Measurements from ENCODE around the gene RBM39. TPM values are rescaled to one million over a fixed set of nuclear protein-coding genes. Genes with fewer than 3 reads are reported as not detected.

RBM39 gene
- total and polyA plus RNA-seq, 2 of the 8 experiments (the other 6 are each of a cell fraction or from before 2014, with no cell fraction given) = 78.0 to 219 TPM

DNA sequence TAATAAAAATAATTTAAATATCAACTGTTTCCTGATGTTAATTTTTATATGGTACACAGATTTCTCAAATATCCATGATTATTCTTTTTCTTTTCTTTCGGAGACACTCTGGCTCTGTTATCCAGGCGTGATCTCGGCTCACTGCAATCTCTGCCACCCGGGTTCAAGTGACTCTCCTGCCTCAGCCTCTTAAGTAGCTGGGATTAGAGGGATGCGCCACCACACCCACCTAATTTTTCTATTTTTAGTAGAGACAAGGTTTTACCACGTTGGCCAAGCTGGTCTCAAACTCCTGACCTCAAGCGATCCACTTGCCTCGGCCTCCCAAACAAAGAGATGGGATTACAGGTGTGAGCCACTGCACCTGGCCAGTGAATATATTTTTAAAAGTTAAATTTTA lies 22.3 kb downstream of the RBM39 start:
- Histone ChIP-seq H4K8ac (ENCODE audit: extremely low read depth, insufficient read depth, low read length) (no peak overlapping the region), H3K18ac (ENCODE audit: extremely low read depth, low read length) (no peak overlapping the region), H3K79me2 (ENCODE audit: control insufficient read depth in 1 of 2, insufficient read depth in 2 of 2, low read length in 2 of 2) (peaks cover 0 to 79% of the 10 kb centered on the region in 2 experiments; a peak in 2 of 4 replicates), H2BK15ac (ENCODE audit: low read length) (no peak overlapping the region), H3K4me3 (ENCODE audit: extremely low read depth in 1 of 4, insufficient read depth in 2 of 4, low read depth in 3 of 4, low read length in 4 of 4) (no peak overlapping the region), H2BK120ac (replicated peaks; ENCODE audit: low read depth, low read length) (no peak overlapping the region), H4K91ac (replicated peaks; ENCODE audit: insufficient read length, low read length) (no peak overlapping the region), H4K5ac (ENCODE audit: insufficient read length, low read depth, low read length) (no peak overlapping the region), H3K27me3 (replicated peaks in 1 of 4; ENCODE audit: control insufficient read depth in 3 of 4, extremely low read depth in 1 of 4, insufficient read depth in 3 of 4, low read length in 3 of 4) (no peaks in the 10 kb centered on the region; a peak in 1 of 7 replicates), H3K9me3 (ENCODE audit: insufficient read depth in 2 of 2, low read depth in 1 of 2, low read length in 1 of 2) (no peaks in the 10 kb centered on the region), H2BK12ac (ENCODE audit: low read depth, low read length) (no peak overlapping the region), H3K23ac (ENCODE audit: insufficient read length) (no peak overlapping the region), H2AFZ (ENCODE audit: low read length) (no peak overlapping the region), H3K9ac (replicated peaks in 1 of 4; ENCODE audit: extremely low read depth in 1 of 4, low read depth in 3 of 4, low read length in 3 of 4) (no peak overlapping the region), H2BK20ac (ENCODE audit: low read length) (no peak overlapping the region), H3K79me1 (ENCODE audit: low read depth, low read length) (peaks cover 9% of the 10 kb centered on the region), H3K27ac (ENCODE audit: low read depth, low read length) (no peak overlapping the region), H3K23me2 (ENCODE audit: low read depth, low read length) (no peaks in the 10 kb centered on the region), H4K20me1 (replicated peaks in 1 of 2; ENCODE audit: control insufficient read depth in 1 of 2, insufficient read depth in 2 of 2, low read length in 2 of 2) (peaks cover 18 to 19% of the 10 kb centered on the region in 2 experiments), H3K4me1 (replicated peaks in 1 of 4; ENCODE audit: control insufficient read depth in 3 of 4, insufficient read depth in 4 of 4, low read length in 3 of 4) (no peaks in the 10 kb centered on the region), H2AK5ac (ENCODE audit: low read depth, low read length) (no peak overlapping the region), H3K14ac (ENCODE audit: insufficient read length) (no peak overlapping the region), H2BK5ac (ENCODE audit: low read depth, low read length) (no peak overlapping the region), H3K36me3 (ENCODE audit: control insufficient read depth in 2 of 4, insufficient read depth in 4 of 4, low read length in 3 of 4) (peaks cover 63 to 100% (median 94%) of the 10 kb centered on the region in 4 experiments), H3K4me2 (ENCODE audit: insufficient read depth in 1 of 2, low read depth in 2 of 2, low read length in 2 of 2) (no peak overlapping the region), H3K4ac (replicated peaks; ENCODE audit: insufficient read length, low read depth, low read length) (no peak overlapping the region), H3K56ac (replicated peaks; ENCODE audit: insufficient read length, low read depth, low read length) (no peak overlapping the region)
- FAIRE-seq = no peak
- CTCF ChIA-PET (ENCODE audit: partially characterized antibody) = interaction anchor here (1.4 to 1.9 kb wide), 2 partner anchors 9 to 10 kb away, joined by 4 to 8 read pairs; no protein-coding TSS in a partner anchor
- DNase-seq (ENCODE audit: low read depth in 1 of 2, low spot score in 2 of 2) = no peak
- POLR2A ChIA-PET (ENCODE audit: partially characterized antibody) = interaction anchor here (0.8 to 45.3 kb wide), 4 partner anchors 2 to 151 kb away, joined by 3 to 2341 read pairs (median 1172); partner anchors contain the start of genes NFS1, PHF20, RBM39 and ROMO1
- WGBS, 2 experiments (ENCODE audit: extremely low coverage in 1 of 2, insufficient coverage in 1 of 2, insufficient read length in 1 of 2, insufficient replicate concordance in 2 of 2, low coverage in 1 of 2, low lambda C conversion rate in 2 of 2, missing lambda C conversion rate in 1 of 2) = 87% methylated on average over 8 of the region's 8 CpGs; no CpG with 5 or more reads in 1 of the 2 experiments
- TF ChIP-seq KDM1A (IDR thresholded peaks at IDR 0.05; ENCODE audit: borderline replicate concordance, low read length) (no peak), EP300 (IDR thresholded peaks at IDR 0.05; ENCODE audit: borderline replicate concordance in 1 of 2, low read depth in 2 of 2, low read length in 2 of 2) (no peak), BCL11A (IDR thresholded peaks at IDR 0.05; ENCODE audit: low read depth in 2 of 2, low read length in 2 of 2) (no peak), SRF (IDR thresholded peaks at IDR 0.05; ENCODE audit: low read depth, low read length) (no peak)
- TF ChIP-seq, protein P1, sequence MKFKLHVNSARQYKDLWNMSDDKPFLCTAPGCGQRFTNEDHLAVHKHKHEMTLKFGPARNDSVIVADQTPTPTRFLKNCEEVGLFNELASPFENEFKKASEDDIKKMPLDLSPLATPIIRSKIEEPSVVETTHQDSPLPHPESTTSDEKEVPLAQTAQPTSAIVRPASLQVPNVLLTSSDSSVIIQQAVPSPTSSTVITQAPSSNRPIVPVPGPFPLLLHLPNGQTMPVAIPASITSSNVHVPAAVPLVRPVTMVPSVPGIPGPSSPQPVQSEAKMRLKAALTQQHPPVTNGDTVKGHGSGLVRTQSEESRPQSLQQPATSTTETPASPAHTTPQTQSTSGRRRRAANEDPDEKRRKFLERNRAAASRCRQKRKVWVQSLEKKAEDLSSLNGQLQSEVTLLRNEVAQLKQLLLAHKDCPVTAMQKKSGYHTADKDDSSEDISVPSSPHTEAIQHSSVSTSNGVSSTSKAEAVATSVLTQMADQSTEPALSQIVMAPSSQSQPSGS (IDR thresholded peaks at IDR 0.05; ENCODE audit: low read length) = no peak
